Vagina (tissue), 2 donors: ENCODE measurements around the gene LRRC8A.

Experiments
- POLR2A ChIP-seq, 2 donors: fragments of 450-650 bp; IDR thresholded peaks; one replicate each; pipeline ENCODE4 v1.6.1; 2017; ENCODE audit warnings: antibody characterized with exemption in 2 of 2, mild to moderate bottlenecking in 2 of 2, moderate library complexity in 2 of 2
- TF ChIP-seq, protein P1 (sequence below), 3 experiments: fragments of 450-650 bp in 2 of 3; fragments of 200-600 bp in 1 of 3; sonication (generic) in 1 of 3; IDR thresholded peaks; one replicate each; pipeline ENCODE4 v1.5.1; 2017 to 2019; ENCODE audit warnings: antibody characterized with exemption in 3 of 3, mild to moderate bottlenecking in 2 of 3, moderate library complexity in 2 of 3

DNA sequence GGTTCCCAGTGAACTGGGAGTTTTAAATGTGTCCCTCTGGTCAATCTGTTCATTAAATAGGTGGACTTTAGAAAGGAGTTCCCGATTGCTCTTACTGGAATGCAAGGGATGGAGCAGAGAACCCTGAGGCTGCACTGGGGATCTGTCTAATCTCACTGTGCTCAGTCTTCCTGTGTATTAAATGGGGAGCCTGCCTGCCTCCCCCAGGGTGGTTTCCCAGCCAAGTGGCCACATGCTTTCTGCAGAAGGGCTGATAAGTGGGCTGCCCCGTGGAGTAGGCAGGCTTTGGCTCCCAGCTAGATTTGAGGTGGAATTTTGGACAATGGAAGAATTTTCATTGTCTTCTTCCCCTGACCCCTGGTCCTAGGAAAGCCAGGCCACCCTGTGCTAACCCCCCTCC is 24.8 kb downstream of the LRRC8A start:
- TF ChIP-seq POLR2A (IDR thresholded peaks at IDR 0.05) = no peak
- TF ChIP-seq, protein P1, sequence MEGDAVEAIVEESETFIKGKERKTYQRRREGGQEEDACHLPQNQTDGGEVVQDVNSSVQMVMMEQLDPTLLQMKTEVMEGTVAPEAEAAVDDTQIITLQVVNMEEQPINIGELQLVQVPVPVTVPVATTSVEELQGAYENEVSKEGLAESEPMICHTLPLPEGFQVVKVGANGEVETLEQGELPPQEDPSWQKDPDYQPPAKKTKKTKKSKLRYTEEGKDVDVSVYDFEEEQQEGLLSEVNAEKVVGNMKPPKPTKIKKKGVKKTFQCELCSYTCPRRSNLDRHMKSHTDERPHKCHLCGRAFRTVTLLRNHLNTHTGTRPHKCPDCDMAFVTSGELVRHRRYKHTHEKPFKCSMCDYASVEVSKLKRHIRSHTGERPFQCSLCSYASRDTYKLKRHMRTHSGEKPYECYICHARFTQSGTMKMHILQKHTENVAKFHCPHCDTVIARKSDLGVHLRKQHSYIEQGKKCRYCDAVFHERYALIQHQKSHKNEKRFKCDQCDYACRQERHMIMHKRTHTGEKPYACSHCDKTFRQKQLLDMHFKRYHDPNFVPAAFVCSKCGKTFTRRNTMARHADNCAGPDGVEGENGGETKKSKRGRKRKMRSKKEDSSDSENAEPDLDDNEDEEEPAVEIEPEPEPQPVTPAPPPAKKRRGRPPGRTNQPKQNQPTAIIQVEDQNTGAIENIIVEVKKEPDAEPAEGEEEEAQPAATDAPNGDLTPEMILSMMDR (IDR thresholded peaks at IDR 0.05) = no peak
